WERI-Rb-1 (cell line): ENCODE results near the gene SMARCA4.

Source experiments
- DNase-seq: peaks from one replicate; pipeline ENCODE4 v3.0.0-alpha.2; 2020
- H3K27ac ChIP-seq: fragments of 250-450 bp; sonication (Bioruptor Pico); 2 replicates; pipeline ENCODE4 v1.5.1; 2020; ENCODE audit warnings: mild to moderate bottlenecking, moderate library complexity
- H3K27me3 ChIP-seq: fragments of 250-450 bp; sonication (Bioruptor Pico); 2 replicates; pipeline ENCODE4 v1.5.1; 2021; ENCODE audit warnings: mild to moderate bottlenecking, low read depth, moderate library complexity; ENCODE audit not compliant: insufficient read depth, severe bottlenecking
- H3K36me3 ChIP-seq: fragments of 250-450 bp; sonication (Bioruptor Pico); 2 replicates; pipeline ENCODE4 v1.5.1; 2020; ENCODE audit warnings: mild to moderate bottlenecking, moderate library complexity
- H3K4me3 ChIP-seq: 2 replicates; pipeline ENCODE4 v1.5.1; 2011; ENCODE audit warnings: low read depth, mild to moderate bottlenecking, control low read depth, low read length
- H3K9me3 ChIP-seq: fragments of 250-450 bp; sonication (Bioruptor Pico); 2 replicates; pipeline ENCODE4 v1.5.1; 2021; ENCODE audit warnings: mild to moderate bottlenecking, moderate library complexity; ENCODE audit not compliant: severe bottlenecking
- TF ChIP-seq, protein P1 (sequence below): IDR thresholded peaks from 2 replicates; pipeline ENCODE4 v1.5.1; 2011; ENCODE audit warnings: low read depth, mild to moderate bottlenecking, control low read depth, inconsistent platforms, low read length

SMARCA4 gene

DNA sequence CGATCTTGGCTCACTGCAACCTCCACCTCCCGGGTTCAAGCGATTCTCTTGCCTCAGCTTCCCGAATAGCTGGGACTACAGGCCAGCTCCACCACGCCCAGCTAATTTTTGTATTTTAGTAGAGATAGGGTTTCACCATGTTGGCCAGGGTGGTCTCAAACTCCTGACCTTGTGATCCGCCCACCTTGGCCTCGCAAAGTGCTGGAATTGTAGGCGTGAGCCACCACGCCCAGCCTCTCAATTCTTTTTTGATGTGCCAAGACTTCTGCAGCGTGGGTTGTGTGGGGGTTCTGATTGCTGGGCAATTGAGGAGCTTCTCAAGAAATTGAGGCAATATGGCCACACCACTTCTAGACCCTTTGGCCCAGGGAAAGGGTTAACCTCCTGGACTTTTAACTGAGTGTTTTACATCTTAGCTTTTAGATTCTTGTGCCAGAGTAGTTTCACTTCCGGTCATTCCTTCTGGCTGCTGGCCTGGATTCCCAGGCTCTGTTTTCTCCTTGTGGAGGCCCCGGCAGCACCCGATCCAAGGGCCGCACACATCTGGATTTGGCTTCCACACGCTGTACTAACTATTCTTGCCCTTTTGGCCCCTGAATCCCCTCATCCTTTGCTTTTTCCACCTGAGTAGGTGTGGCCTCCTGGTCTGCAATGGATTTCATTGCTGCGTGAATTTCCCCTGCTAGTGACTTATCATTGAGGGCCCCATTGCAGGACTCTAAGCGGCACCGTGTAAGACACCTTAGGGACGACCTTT is 14.7 kb downstream of the SMARCA4 start:
- Histone ChIP-seq H3K4me3 (no peak overlapping the region), H3K36me3 (peaks cover 14% of the 10 kb centered on the region), H3K27ac (no peak overlapping the region), H3K27me3 (no peaks in the 10 kb centered on the region), H3K9me3 (no peaks in the 10 kb centered on the region)
- TF ChIP-seq, protein P1, sequence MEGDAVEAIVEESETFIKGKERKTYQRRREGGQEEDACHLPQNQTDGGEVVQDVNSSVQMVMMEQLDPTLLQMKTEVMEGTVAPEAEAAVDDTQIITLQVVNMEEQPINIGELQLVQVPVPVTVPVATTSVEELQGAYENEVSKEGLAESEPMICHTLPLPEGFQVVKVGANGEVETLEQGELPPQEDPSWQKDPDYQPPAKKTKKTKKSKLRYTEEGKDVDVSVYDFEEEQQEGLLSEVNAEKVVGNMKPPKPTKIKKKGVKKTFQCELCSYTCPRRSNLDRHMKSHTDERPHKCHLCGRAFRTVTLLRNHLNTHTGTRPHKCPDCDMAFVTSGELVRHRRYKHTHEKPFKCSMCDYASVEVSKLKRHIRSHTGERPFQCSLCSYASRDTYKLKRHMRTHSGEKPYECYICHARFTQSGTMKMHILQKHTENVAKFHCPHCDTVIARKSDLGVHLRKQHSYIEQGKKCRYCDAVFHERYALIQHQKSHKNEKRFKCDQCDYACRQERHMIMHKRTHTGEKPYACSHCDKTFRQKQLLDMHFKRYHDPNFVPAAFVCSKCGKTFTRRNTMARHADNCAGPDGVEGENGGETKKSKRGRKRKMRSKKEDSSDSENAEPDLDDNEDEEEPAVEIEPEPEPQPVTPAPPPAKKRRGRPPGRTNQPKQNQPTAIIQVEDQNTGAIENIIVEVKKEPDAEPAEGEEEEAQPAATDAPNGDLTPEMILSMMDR: no peak
- no peak for DNase-seq

GRCh38 chr19:10976131-10976892 is 15.5 kb downstream of the SMARCA4 start:
- TF ChIP-seq, protein P1: no peak
- H3K27ac ChIP-seq: no peak overlapping the region
- DNase-seq: no peak

GRCh38 chr19:10977742-10978092 is 16.9 kb downstream of the SMARCA4 start:
- TF ChIP-seq, protein P1: no peak
- peaks cover 24% of the 10 kb centered on the region for H3K36me3 ChIP-seq
- H3K27ac ChIP-seq: no peak overlapping the region
- DNase-seq: no peak
- no peaks in the 10 kb centered on the region for H3K9me3 ChIP-seq
- H3K27me3 ChIP-seq: no peaks in the 10 kb centered on the region
- H3K4me3 ChIP-seq: no peak overlapping the region

More at GRCh38 chr19:10976131-10976892, 15.5 kb downstream of the SMARCA4 start:
- no peaks in the 10 kb centered on the region for H3K27me3 ChIP-seq
- no peaks in the 10 kb centered on the region for H3K9me3 ChIP-seq
- H3K4me3 ChIP-seq: no peak overlapping the region
- peaks cover 17% of the 10 kb centered on the region for H3K36me3 ChIP-seq

- Histone ChIP-seq H3K36me3 (peaks cover 39% of the 10 kb centered on the region), H3K27ac (no peak overlapping the region), H3K9me3 (no peaks in the 10 kb centered on the region), H3K27me3 (no peaks in the 10 kb centered on the region), H3K4me3 (no peak overlapping the region)
- DNase-seq: no peak
- TF ChIP-seq, protein P1: no peak
These were observed 19.1 kb downstream of the SMARCA4 start for GRCh38 chr19:10979951-10980381.

- TF ChIP-seq, protein P1: no peak
- H3K27me3 ChIP-seq: no peaks in the 10 kb centered on the region
- H3K4me3 ChIP-seq: no peak overlapping the region
- no peak for DNase-seq
- no peak overlapping the region for H3K27ac ChIP-seq
- peaks cover 46% of the 10 kb centered on the region for H3K36me3 ChIP-seq
- no peaks in the 10 kb centered on the region for H3K9me3 ChIP-seq
These were observed 20.5 kb downstream of the SMARCA4 start for GRCh38 chr19:10981252-10981895.
